Motor neuron (in vitro differentiated cells): ENCODE results near the gene RTBDN. TPM values are rescaled to one million over a fixed set of nuclear protein-coding genes. Genes with fewer than 3 reads are reported as not detected.

ENCODE experiments used
- ATAC-seq, 8 experiments: fragments of 200-7000 bp; cut with Tn5 transposase; replicated peaks in 6 of 8; 2 replicates each; pipeline ENCODE4 v1.8.0; 2021; ENCODE audit warnings: mild to moderate bottlenecking in 8 of 8, moderate library complexity in 8 of 8
- H3K27ac ChIP-seq, 2 donors: fragments of 250-450 bp; sonication (Bioruptor Pico); 2 replicates each; pipeline ENCODE4 v1.9.0; 2021; ENCODE audit warnings: antibody characterized with exemption in 2 of 2, mild to moderate bottlenecking in 2 of 2, moderate library complexity in 1 of 2
- H3K4me1 ChIP-seq, 2 donors: fragments of 250-450 bp; sonication (Bioruptor Pico); replicated peaks in 1 of 2; 2 replicates each; pipeline ENCODE4 v1.6.1; 2021; ENCODE audit warnings: antibody characterized with exemption in 2 of 2, mild to moderate bottlenecking in 2 of 2, moderate library complexity in 1 of 2
- H3K4me3 ChIP-seq, 5 donors: fragments of 250-450 bp; sonication (Bioruptor Pico); 2 replicates each; pipeline ENCODE4 v1.9.0; 2021; ENCODE audit warnings: antibody characterized with exemption in 5 of 5, mild to moderate bottlenecking in 5 of 5, moderate library complexity in 4 of 5
- WGBS, 10 experiments: fragments of 450-650 bp; shearing (Covaris generic); methylation state at CpG; one replicate each; pipeline ENCODE4 v1.0.0; 2022; 5-methylcytosine and 5-hydroxymethylcytosine counted together
- in situ Hi-C, 9 experiments: fragments of 400-800 bp; cut with MboI; loops; one replicate each; pipeline ENCODE4 v1.15.0; 2021; ENCODE audit warnings: low sequenced_read_pairs in 9 of 9, low pct_unique_long_range_greater_than_20kb in 2 of 9; ENCODE audit not compliant: unreplicated experiment in 9 of 9
- total RNA-seq, 8 experiments: library from RNA; unstranded; fragments of 300-600 nt; gene quantifications; 2 replicates each; pipeline versions ENCODE4 v1.2.3 to v1.2.4, GENCODE V29; 2022

RTBDN gene
- total RNA-seq, 8 experiments from 2014 or later: 0.56 to 1.9 (median 0.92) TPM; not detected in 1

- Histone ChIP-seq H3K4me1 (peaks cover 26 to 33% of the 10 kb centered on the region in 2 donors), H3K4me3 (peak within 1 kb of the TSS; percentile 41 to 91 (median 52)), H3K27ac (peak within 1 kb of the TSS; percentile 56 to 75)
- WGBS, 10 experiments: 0 to 10% (median 0%) methylated on average over 2 to 9 of the region's 73 CpGs; no CpG with 5 or more reads in 7 of the 10 experiments
- in situ Hi-C loops: no loop called here
- ATAC-seq: peak; percentile 8 to 67 (median 56)
Measured at GRCh38 chr19:12791345-12792050, 42.9 kb downstream of the RTBDN start, which contains the start of gene JUNB. Gene JUNB, plus strand, starts transcription at chr19:12791486. Its CDS starts 286 bp downstream, at chr19:12791772.

- Histone ChIP-seq H3K27ac (peak overlapping the region in 1 of 2 donors; percentile 20), H3K4me1 (peaks cover 23 to 30% of the 10 kb centered on the region in 2 donors), H3K4me3 (peak overlapping the region; percentile 41 to 91 (median 52))
- in situ Hi-C loops: no loop called here
- ATAC-seq: no peak
- WGBS, 10 experiments: 0 to 20% (median 8%) methylated on average over 1 to 7 of the region's 22 CpGs; no CpG with 5 or more reads in 3 of the 10 experiments
Measured at GRCh38 chr19:12790628-12791344, 43.6 kb downstream of the RTBDN start.

- peak; percentile 17 to 60 (median 48) for ATAC-seq
- 0% methylated on average over 6 of the region's 56 CpGs; no CpG with 5 or more reads in 9 of the 10 experiments for WGBS, 10 experiments
- peak overlapping the region; percentile 18 to 91 (median 52) for H3K4me3 ChIP-seq
- in situ Hi-C loops: no loop called here
- H3K27ac ChIP-seq: peak overlapping the region in 1 of 2 donors; percentile 52
- peaks cover 23 to 32% of the 10 kb centered on the region in 2 donors for H3K4me1 ChIP-seq
Measured at GRCh38 chr19:12789904-12790619, 44.3 kb downstream of the RTBDN start.

GRCh38 chr19:12789098-12789903 is 45.1 kb downstream of the RTBDN start:
- 0 to 51% (median 39%) methylated on average over 3 to 6 of the region's 46 CpGs; no CpG with 5 or more reads in 7 of the 10 experiments for WGBS, 10 experiments
- Histone ChIP-seq H3K4me3 (peak overlapping the region in 4 of 5 donors; percentile 2 to 91 (median 54)), H3K4me1 (peaks cover 29 to 40% of the 10 kb centered on the region in 2 donors), H3K27ac (peak overlapping the region in 1 of 2 donors; percentile 52)
- ATAC-seq: peak in 2 of 8 experiments; percentile 0 to 2
- in situ Hi-C loops: no loop called here

- WGBS, 10 experiments: 0% methylated on average over 3 of the region's 12 CpGs; no CpG with 5 or more reads in 9 of the 10 experiments
- ATAC-seq: no peak
- H3K27ac ChIP-seq: peak overlapping the region; percentile 9 to 52
- H3K4me1 ChIP-seq: peaks cover 35 to 43% of the 10 kb centered on the region in 2 donors
- peak overlapping the region in 2 of 5 donors; percentile 2 to 55 for H3K4me3 ChIP-seq
- in situ Hi-C loops: no loop called here
Measured at GRCh38 chr19:12788682-12789097, 45.7 kb downstream of the RTBDN start.

- in situ Hi-C loops: no loop called here
- H3K27ac ChIP-seq: peak overlapping the region; percentile 9 to 52
- no peak overlapping the region for H3K4me3 ChIP-seq
- ATAC-seq: no peak
- WGBS, 10 experiments: 0 to 94% (median 64%) methylated on average over 1 to 4 of the region's 4 CpGs; no CpG with 5 or more reads in 1 of the 10 experiments
- peaks cover 40 to 48% of the 10 kb centered on the region in 2 donors for H3K4me1 ChIP-seq
Measured at GRCh38 chr19:12788042-12788681, 46.2 kb downstream of the RTBDN start.

- no peak overlapping the region for H3K4me3 ChIP-seq
- 68 to 100% (median 87%) methylated on average over 1 to 9 of the region's 10 CpGs; no CpG with 5 or more reads in 4 of the 10 experiments for WGBS, 10 experiments
- in situ Hi-C loops: no loop called here
- no peak overlapping the region for H3K27ac ChIP-seq
- no peak for ATAC-seq
- H3K4me1 ChIP-seq: peaks cover 44 to 51% of the 10 kb centered on the region in 2 donors
Measured at GRCh38 chr19:12787458-12787857, 46.9 kb downstream of the RTBDN start.

- in situ Hi-C loops: no loop called here
- Histone ChIP-seq H3K4me3 (no peak overlapping the region), H3K27ac (no peak overlapping the region), H3K4me1 (peaks cover 46 to 56% of the 10 kb centered on the region in 2 donors)
- 79 to 100% (median 92%) methylated on average over 1 to 3 of the region's 3 CpGs; no CpG with 5 or more reads in 4 of the 10 experiments for WGBS, 10 experiments
- ATAC-seq: no peak
Measured at GRCh38 chr19:12786952-12787351, 47.4 kb downstream of the RTBDN start.

GRCh38 chr19:12786141-12786870 is 48.1 kb downstream of the RTBDN start:
- WGBS, 10 experiments: 29 to 64% (median 60%) methylated on average over 1 to 3 of the region's 18 CpGs; no CpG with 5 or more reads in 7 of the 10 experiments
- no peak overlapping the region for H3K27ac ChIP-seq

GRCh38 chr19:12785431-12786031 is 48.8 kb downstream of the RTBDN start:
- Histone ChIP-seq H3K27ac (no peak overlapping the region), H3K4me3 (no peak overlapping the region), H3K4me1 (peaks cover 43 to 51% of the 10 kb centered on the region in 2 donors)
- in situ Hi-C loops: no loop called here
- no peak for ATAC-seq
- 80 to 100% (median 92%) methylated on average over 1 to 2 of the region's 4 CpGs; no CpG with 5 or more reads in 6 of the 10 experiments for WGBS, 10 experiments

More at GRCh38 chr19:12786141-12786870, 48.1 kb downstream of the RTBDN start:
- no peak for ATAC-seq
- H3K4me3 ChIP-seq: no peak overlapping the region
- peaks cover 49 to 57% of the 10 kb centered on the region in 2 donors for H3K4me1 ChIP-seq
- in situ Hi-C loops: no loop called here
